ENCODE measurements around the gene TMEM150B.

TMEM150B gene

GRCh38 chr19:55368701-55369563 lies 43.8 kb upstream of the TMEM150B start:
- TF ChIP-seq, protein P1, sequence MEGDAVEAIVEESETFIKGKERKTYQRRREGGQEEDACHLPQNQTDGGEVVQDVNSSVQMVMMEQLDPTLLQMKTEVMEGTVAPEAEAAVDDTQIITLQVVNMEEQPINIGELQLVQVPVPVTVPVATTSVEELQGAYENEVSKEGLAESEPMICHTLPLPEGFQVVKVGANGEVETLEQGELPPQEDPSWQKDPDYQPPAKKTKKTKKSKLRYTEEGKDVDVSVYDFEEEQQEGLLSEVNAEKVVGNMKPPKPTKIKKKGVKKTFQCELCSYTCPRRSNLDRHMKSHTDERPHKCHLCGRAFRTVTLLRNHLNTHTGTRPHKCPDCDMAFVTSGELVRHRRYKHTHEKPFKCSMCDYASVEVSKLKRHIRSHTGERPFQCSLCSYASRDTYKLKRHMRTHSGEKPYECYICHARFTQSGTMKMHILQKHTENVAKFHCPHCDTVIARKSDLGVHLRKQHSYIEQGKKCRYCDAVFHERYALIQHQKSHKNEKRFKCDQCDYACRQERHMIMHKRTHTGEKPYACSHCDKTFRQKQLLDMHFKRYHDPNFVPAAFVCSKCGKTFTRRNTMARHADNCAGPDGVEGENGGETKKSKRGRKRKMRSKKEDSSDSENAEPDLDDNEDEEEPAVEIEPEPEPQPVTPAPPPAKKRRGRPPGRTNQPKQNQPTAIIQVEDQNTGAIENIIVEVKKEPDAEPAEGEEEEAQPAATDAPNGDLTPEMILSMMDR (IDR thresholded peaks at IDR 0.05) = no peak

GRCh38 chr19:55368106-55368505 lies 43.0 kb upstream of the TMEM150B start:
- TF ChIP-seq, protein P1 (IDR thresholded peaks at IDR 0.05) = no peak

GRCh38 chr19:55366790-55367189 lies 41.6 kb upstream of the TMEM150B start:
- TF ChIP-seq, protein P1 (IDR thresholded peaks at IDR 0.05) = no peak

- TF ChIP-seq, protein P1 (IDR thresholded peaks at IDR 0.05) = no peak
Measured at GRCh38 chr19:55365964-55366363, 40.8 kb upstream of the TMEM150B start.

GRCh38 chr19:55365245-55365644 lies 40.1 kb upstream of the TMEM150B start:
- TF ChIP-seq, protein P1 (IDR thresholded peaks at IDR 0.05) = no peak

DNA sequence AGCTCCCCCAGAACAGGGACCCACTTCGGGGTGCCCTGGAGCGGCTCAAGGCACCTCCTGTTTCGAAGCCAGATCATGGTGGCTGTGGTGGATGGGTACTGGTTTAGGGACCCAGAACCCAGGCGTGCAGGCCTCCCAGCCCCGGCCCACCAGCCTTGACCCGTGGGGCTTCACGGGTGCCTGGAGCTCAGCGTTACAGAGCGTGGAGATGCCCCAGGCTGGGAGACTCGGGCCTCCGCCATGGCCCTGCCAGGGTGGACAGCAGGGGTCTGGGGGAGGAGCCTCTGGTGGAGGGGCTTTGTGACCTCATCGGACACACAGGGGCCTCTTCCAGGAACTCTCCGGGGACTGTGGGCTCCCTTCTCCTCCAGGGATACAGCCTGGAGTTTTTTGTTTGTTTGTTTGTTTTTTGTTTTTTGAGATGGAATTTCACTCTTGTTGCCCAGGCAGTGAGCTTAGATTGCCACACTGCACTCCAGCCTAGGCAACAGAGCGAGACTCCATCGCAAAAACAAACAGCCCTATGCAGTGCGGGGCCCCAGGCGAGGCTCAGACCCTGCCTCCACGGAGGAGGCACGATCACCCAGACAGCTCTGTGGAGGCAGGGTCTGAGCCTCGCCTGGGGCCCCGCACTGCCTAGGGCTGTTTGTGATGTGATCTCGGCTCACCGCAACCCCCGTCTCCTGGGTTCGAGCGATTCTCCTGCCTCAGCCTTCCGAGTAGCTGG lies 38.0 kb upstream of the TMEM150B start, which contains the start of gene GARIN5B:
GARIN5B (minus strand) TSS at position 271 of the 727 bp plus-strand sequence; CDS start at position 77, 194 bp downstream.
- TF ChIP-seq, protein P1 (IDR thresholded peaks at IDR 0.05) = no peak

GRCh38 chr19:55362174-55362989 lies 37.2 kb upstream of the TMEM150B start:
- TF ChIP-seq, protein P1 (IDR thresholded peaks at IDR 0.05) = no peak

Data from LNCAP (cell line).